ENCODE results near the gene MAGEF1. TPM values are rescaled to one million over a fixed set of nuclear protein-coding genes. Genes with fewer than 3 reads are reported as not detected.

Gene MAGEF1
- total RNA-seq, 4 donors from 2014 or later: 48.8 to 70.8 (median 63.5) TPM

- no peak for DNase-seq
- Histone ChIP-seq H3K9me3 (no peaks in the 10 kb centered on the region), H3K36me3 (no peaks in the 10 kb centered on the region), H3K4me1 (peaks cover 0 to 6% of the 10 kb centered on the region in 2 donors), H3K27me3 (no peaks in the 10 kb centered on the region), H3K27ac (no peak overlapping the region), H3K4me3 (replicated peaks in 1 of 3) (no peak overlapping the region)
- TF ChIP-seq, protein P1, sequence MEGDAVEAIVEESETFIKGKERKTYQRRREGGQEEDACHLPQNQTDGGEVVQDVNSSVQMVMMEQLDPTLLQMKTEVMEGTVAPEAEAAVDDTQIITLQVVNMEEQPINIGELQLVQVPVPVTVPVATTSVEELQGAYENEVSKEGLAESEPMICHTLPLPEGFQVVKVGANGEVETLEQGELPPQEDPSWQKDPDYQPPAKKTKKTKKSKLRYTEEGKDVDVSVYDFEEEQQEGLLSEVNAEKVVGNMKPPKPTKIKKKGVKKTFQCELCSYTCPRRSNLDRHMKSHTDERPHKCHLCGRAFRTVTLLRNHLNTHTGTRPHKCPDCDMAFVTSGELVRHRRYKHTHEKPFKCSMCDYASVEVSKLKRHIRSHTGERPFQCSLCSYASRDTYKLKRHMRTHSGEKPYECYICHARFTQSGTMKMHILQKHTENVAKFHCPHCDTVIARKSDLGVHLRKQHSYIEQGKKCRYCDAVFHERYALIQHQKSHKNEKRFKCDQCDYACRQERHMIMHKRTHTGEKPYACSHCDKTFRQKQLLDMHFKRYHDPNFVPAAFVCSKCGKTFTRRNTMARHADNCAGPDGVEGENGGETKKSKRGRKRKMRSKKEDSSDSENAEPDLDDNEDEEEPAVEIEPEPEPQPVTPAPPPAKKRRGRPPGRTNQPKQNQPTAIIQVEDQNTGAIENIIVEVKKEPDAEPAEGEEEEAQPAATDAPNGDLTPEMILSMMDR (IDR thresholded peaks at IDR 0.05): no peak
- TF ChIP-seq POLR2A (IDR thresholded peaks at IDR 0.05): no peak
- 73 to 81% methylated on average over 8 of the region's 8 CpGs for WGBS, 2 donors
- intact Hi-C loops (cut with DNase I): no loop called here
These were observed 34.9 kb downstream of the MAGEF1 start for GRCh38 chr3:184676927-184677326.

DNA sequence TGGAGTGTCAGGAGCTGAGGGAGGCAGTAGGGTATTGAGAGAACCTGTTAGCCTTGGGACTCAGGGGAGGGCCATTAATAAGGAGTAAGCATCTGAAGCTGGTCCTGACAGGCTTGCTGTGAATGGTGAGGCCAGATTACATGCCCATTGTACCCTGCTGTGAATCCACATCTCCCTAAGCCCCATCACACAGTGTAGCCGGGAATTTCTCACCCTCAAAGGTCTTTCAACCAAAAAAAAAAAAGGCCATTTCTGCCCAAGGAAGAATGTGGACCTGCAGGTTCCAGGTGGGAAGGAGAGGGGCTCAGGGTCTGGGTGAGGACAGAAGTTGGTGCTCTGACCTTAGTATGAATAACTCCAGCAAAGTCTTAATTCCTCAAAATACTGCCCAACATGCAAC lies 37.2 kb downstream of the MAGEF1 start:
- Histone ChIP-seq H3K4me3 (replicated peaks in 1 of 3) (no peak overlapping the region), H3K36me3 (no peaks in the 10 kb centered on the region), H3K9me3 (no peaks in the 10 kb centered on the region), H3K27ac (no peak overlapping the region), H3K4me1 (peaks cover 0 to 6% of the 10 kb centered on the region in 2 donors), H3K27me3 (no peaks in the 10 kb centered on the region)
- TF ChIP-seq, protein P1 (IDR thresholded peaks at IDR 0.05): no peak
- no peak for TF ChIP-seq POLR2A (IDR thresholded peaks at IDR 0.05)
- no peak for DNase-seq
- WGBS, 2 donors: 80 to 85% methylated on average over 1 of the region's 1 CpG
- intact Hi-C loops (cut with DNase I): no loop called here

- no peaks in the 10 kb centered on the region for H3K36me3 ChIP-seq
- 86% methylated on average over 14 to 16 of the region's 16 CpGs for WGBS, 2 donors
- intact Hi-C loops (cut with DNase I): no loop called here
- no peaks in the 10 kb centered on the region for H3K27me3 ChIP-seq
- no peaks in the 10 kb centered on the region for H3K9me3 ChIP-seq
- no peak overlapping the region for H3K4me3 ChIP-seq (replicated peaks in 1 of 3)
- TF ChIP-seq, protein P1 (IDR thresholded peaks at IDR 0.05): no peak
- TF ChIP-seq POLR2A (IDR thresholded peaks at IDR 0.05): no peak
- H3K27ac ChIP-seq: no peak overlapping the region
- H3K4me1 ChIP-seq: no peaks in the 10 kb centered on the region
- no peak for DNase-seq
These were observed 38.6 kb downstream of the MAGEF1 start for GRCh38 chr3:184672977-184673870.

DNA sequence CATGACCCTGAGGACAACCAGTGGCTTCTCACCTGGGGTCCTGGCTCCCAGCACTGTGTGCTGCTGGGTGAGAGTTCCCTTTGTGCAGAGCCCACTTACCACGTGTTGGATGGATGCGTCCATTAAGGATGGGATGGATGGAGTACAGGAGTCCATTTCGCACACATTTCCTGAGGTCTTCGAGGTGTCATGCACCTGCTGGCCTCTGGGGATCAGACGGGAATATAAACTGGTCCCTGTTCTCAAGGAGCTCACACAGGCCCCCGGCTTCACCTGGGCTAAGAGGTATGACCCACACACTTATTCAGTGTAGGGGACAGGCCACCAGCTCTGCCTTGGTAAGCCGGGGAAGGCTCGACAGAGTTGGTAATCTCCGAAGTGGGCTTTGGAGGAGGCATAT lies 39.5 kb downstream of the MAGEF1 start:
- no peak for DNase-seq
- no peak for TF ChIP-seq POLR2A (IDR thresholded peaks at IDR 0.05)
- TF ChIP-seq, protein P1 (IDR thresholded peaks at IDR 0.05): no peak
- no peaks in the 10 kb centered on the region for H3K27me3 ChIP-seq
- no peaks in the 10 kb centered on the region for H3K9me3 ChIP-seq
- no peaks in the 10 kb centered on the region for H3K4me1 ChIP-seq
- no peaks in the 10 kb centered on the region for H3K36me3 ChIP-seq
- H3K4me3 ChIP-seq (replicated peaks in 1 of 3): no peak overlapping the region
- no peak overlapping the region for H3K27ac ChIP-seq
- 84 to 85% methylated on average over 9 of the region's 9 CpGs for WGBS, 2 donors
- intact Hi-C loops (cut with DNase I): no loop called here

- H3K36me3 ChIP-seq: no peaks in the 10 kb centered on the region
- WGBS, 2 donors: 71 to 76% methylated on average over 10 to 11 of the region's 11 CpGs
These were observed 41.7 kb downstream of the MAGEF1 start for GRCh38 chr3:184670091-184670602.

More at GRCh38 chr3:184670091-184670602, 41.7 kb downstream of the MAGEF1 start:
- TF ChIP-seq, protein P1 (IDR thresholded peaks at IDR 0.05): no peak
- TF ChIP-seq POLR2A (IDR thresholded peaks at IDR 0.05): no peak
- intact Hi-C loops (cut with DNase I): no loop called here
- no peak for DNase-seq
- Histone ChIP-seq H3K27ac (no peak overlapping the region), H3K9me3 (no peaks in the 10 kb centered on the region), H3K4me3 (replicated peaks in 1 of 3) (no peak overlapping the region), H3K4me1 (no peaks in the 10 kb centered on the region), H3K27me3 (no peaks in the 10 kb centered on the region)
